GM23338 (cell line): ENCODE results near the gene NUP50.

Experiments
- CREB1 ChIP-seq: fragments of 250-450 bp; sonication (Bioruptor Pico); IDR thresholded peaks from 2 replicates; pipeline ENCODE4 v1.5.0; 2020; ENCODE audit warnings: low read depth, mild to moderate bottlenecking, moderate library complexity
- EZH2 ChIP-seq: fragments of 200-600 bp; sonication (generic); IDR thresholded peaks from one replicate; pipeline ENCODE4 v1.8.0; 2017; ENCODE audit warnings: antibody characterized with exemption, mild to moderate bottlenecking, low read depth; ENCODE audit not compliant: unreplicated experiment
- EZH2phosphoT487 ChIP-seq: fragments of 200-600 bp; sonication (generic); IDR thresholded peaks from one replicate; pipeline ENCODE4 v1.8.1; 2018; ENCODE audit warnings: antibody characterized with exemption; ENCODE audit not compliant: unreplicated experiment
- JUNB ChIP-seq: IDR thresholded peaks from one replicate; pipeline ENCODE4 v1.6.1; 2016; ENCODE audit warnings: antibody characterized with exemption; ENCODE audit not compliant: unreplicated experiment
- NANOG ChIP-seq: IDR thresholded peaks from 2 replicates; pipeline ENCODE4 v1.6.1; 2016; ENCODE audit warnings: antibody characterized with exemption, borderline replicate concordance
- POLR2AphosphoS5 ChIP-seq: IDR thresholded peaks from 2 replicates; pipeline ENCODE4 v1.6.1; 2016; ENCODE audit warnings: antibody characterized with exemption, low read depth
- ZNF114 ChIP-seq: fragments of 250-450 bp; sonication (Bioruptor Pico); IDR thresholded peaks from 2 replicates; pipeline ENCODE4 v1.5.0; 2020; ENCODE audit warnings: mild to moderate bottlenecking, moderate library complexity
- ZNF331 ChIP-seq: fragments of 250-450 bp; sonication (Bioruptor Pico); IDR thresholded peaks from 2 replicates; pipeline ENCODE4 v1.5.0; 2020; ENCODE audit warnings: low read depth, mild to moderate bottlenecking, moderate library complexity
- TF ChIP-seq, protein P1 (sequence below), 2 experiments: fragments of 200-600 bp in 1 of 2; sonication (generic) in 1 of 2; conservative IDR thresholded peaks; 2 replicates each; pipeline versions ENCODE4 v1.5.1 to v1.6.1; 2016 to 2017; ENCODE audit warnings: antibody characterized with exemption in 2 of 2, low read depth in 2 of 2, mild to moderate bottlenecking in 2 of 2, moderate library complexity in 1 of 2
- TF ChIP-seq, protein P2 (sequence below): IDR thresholded peaks from one replicate; pipeline ENCODE4 v1.6.1; 2018; ENCODE audit warnings: antibody characterized with exemption; ENCODE audit not compliant: unreplicated experiment
- TF ChIP-seq, protein P3 (sequence below): fragments of 250-450 bp; sonication (Bioruptor Pico); IDR thresholded peaks from 2 replicates; pipeline ENCODE4 v1.5.0; 2020; ENCODE audit warnings: mild to moderate bottlenecking, moderate library complexity

DNA sequence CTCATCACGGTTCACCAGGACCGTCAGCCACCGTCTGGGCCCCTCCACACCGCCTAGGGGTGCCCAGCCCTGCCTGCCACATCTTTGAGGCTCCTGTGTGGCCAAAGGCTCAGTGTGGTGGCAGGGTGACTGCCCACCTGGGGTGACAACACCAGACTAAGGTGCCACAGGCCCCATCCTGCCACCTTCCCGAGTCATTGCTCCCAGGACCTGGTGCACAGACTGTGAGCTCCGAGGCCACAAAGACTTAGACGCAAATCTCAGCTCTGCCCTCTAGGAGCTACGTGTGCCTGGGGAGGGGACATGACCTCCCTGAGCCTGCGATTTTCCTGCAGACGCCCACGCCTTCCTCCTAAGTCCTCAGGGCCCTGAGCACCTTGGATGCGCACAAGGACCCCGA lies 40.5 kb downstream of the NUP50 start:
- TF ChIP-seq, protein P1, sequence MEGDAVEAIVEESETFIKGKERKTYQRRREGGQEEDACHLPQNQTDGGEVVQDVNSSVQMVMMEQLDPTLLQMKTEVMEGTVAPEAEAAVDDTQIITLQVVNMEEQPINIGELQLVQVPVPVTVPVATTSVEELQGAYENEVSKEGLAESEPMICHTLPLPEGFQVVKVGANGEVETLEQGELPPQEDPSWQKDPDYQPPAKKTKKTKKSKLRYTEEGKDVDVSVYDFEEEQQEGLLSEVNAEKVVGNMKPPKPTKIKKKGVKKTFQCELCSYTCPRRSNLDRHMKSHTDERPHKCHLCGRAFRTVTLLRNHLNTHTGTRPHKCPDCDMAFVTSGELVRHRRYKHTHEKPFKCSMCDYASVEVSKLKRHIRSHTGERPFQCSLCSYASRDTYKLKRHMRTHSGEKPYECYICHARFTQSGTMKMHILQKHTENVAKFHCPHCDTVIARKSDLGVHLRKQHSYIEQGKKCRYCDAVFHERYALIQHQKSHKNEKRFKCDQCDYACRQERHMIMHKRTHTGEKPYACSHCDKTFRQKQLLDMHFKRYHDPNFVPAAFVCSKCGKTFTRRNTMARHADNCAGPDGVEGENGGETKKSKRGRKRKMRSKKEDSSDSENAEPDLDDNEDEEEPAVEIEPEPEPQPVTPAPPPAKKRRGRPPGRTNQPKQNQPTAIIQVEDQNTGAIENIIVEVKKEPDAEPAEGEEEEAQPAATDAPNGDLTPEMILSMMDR (conservative IDR thresholded peaks at IDR 0.05; ENCODE audit: low read depth in 2 of 2): no peak
- no peak for TF ChIP-seq EZH2phosphoT487
- no peak for TF ChIP-seq EZH2
- no peak for TF ChIP-seq NANOG
- TF ChIP-seq, protein P2, sequence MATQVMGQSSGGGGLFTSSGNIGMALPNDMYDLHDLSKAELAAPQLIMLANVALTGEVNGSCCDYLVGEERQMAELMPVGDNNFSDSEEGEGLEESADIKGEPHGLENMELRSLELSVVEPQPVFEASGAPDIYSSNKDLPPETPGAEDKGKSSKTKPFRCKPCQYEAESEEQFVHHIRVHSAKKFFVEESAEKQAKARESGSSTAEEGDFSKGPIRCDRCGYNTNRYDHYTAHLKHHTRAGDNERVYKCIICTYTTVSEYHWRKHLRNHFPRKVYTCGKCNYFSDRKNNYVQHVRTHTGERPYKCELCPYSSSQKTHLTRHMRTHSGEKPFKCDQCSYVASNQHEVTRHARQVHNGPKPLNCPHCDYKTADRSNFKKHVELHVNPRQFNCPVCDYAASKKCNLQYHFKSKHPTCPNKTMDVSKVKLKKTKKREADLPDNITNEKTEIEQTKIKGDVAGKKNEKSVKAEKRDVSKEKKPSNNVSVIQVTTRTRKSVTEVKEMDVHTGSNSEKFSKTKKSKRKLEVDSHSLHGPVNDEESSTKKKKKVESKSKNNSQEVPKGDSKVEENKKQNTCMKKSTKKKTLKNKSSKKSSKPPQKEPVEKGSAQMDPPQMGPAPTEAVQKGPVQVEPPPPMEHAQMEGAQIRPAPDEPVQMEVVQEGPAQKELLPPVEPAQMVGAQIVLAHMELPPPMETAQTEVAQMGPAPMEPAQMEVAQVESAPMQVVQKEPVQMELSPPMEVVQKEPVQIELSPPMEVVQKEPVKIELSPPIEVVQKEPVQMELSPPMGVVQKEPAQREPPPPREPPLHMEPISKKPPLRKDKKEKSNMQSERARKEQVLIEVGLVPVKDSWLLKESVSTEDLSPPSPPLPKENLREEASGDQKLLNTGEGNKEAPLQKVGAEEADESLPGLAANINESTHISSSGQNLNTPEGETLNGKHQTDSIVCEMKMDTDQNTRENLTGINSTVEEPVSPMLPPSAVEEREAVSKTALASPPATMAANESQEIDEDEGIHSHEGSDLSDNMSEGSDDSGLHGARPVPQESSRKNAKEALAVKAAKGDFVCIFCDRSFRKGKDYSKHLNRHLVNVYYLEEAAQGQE: no peak
- no peak for TF ChIP-seq CREB1
- no peak for TF ChIP-seq JUNB
- TF ChIP-seq ZNF114 (CRISPR knock-in tag): no peak
- no peak for TF ChIP-seq POLR2AphosphoS5
- no peak for TF ChIP-seq ZNF331 (CRISPR knock-in tag)
- TF ChIP-seq, protein P3, sequence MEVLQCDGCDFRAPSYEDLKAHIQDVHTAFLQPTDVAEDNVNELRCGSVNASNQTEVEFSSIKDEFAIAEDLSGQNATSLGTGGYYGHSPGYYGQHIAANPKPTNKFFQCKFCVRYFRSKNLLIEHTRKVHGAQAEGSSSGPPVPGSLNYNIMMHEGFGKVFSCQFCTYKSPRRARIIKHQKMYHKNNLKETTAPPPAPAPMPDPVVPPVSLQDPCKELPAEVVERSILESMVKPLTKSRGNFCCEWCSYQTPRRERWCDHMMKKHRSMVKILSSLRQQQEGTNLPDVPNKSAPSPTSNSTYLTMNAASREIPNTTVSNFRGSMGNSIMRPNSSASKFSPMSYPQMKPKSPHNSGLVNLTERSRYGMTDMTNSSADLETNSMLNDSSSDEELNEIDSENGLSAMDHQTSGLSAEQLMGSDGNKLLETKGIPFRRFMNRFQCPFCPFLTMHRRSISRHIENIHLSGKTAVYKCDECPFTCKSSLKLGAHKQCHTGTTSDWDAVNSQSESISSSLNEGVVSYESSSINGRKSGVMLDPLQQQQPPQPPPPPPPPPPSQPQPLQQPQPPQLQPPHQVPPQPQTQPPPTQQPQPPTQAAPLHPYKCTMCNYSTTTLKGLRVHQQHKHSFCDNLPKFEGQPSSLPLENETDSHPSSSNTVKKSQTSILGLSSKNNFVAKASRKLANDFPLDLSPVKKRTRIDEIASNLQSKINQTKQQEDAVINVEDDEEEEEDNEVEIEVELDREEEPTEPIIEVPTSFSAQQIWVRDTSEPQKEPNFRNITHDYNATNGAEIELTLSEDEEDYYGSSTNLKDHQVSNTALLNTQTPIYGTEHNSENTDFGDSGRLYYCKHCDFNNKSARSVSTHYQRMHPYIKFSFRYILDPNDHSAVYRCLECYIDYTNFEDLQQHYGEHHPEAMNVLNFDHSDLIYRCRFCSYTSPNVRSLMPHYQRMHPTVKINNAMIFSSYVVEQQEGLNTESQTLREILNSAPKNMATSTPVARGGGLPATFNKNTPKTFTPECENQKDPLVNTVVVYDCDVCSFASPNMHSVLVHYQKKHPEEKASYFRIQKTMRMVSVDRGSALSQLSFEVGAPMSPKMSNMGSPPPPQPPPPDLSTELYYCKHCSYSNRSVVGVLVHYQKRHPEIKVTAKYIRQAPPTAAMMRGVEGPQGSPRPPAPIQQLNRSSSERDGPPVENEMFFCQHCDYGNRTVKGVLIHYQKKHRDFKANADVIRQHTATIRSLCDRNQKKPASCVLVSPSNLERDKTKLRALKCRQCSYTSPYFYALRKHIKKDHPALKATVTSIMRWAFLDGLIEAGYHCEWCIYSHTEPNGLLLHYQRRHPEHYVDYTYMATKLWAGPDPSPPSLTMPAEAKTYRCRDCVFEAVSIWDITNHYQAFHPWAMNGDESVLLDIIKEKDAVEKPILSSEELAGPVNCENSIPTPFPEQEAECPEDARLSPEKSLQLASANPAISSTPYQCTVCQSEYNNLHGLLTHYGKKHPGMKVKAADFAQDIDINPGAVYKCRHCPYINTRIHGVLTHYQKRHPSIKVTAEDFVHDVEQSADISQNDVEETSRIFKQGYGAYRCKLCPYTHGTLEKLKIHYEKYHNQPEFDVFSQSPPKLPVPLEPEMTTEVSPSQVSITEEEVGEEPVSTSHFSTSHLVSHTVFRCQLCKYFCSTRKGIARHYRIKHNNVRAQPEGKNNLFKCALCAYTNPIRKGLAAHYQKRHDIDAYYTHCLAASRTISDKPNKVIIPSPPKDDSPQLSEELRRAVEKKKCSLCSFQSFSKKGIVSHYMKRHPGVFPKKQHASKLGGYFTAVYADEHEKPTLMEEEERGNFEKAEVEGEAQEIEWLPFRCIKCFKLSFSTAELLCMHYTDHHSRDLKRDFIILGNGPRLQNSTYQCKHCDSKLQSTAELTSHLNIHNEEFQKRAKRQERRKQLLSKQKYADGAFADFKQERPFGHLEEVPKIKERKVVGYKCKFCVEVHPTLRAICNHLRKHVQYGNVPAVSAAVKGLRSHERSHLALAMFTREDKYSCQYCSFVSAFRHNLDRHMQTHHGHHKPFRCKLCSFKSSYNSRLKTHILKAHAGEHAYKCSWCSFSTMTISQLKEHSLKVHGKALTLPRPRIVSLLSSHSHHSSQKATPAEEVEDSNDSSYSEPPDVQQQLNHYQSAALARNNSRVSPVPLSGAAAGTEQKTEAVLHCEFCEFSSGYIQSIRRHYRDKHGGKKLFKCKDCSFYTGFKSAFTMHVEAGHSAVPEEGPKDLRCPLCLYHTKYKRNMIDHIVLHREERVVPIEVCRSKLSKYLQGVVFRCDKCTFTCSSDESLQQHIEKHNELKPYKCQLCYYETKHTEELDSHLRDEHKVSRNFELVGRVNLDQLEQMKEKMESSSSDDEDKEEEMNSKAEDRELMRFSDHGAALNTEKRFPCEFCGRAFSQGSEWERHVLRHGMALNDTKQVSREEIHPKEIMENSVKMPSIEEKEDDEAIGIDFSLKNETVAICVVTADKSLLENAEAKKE: no peak
